ENCODE measurements around the gene FAM13A. TPM values are rescaled to one million over a fixed set of nuclear protein-coding genes. Genes with fewer than 3 reads are reported as not detected.

The FAM13A gene
- total and polyA plus RNA-seq, 2 of the 4 experiments (the other 2 are of a cell fraction), result 13.1 to 22.0 TPM

DNA sequence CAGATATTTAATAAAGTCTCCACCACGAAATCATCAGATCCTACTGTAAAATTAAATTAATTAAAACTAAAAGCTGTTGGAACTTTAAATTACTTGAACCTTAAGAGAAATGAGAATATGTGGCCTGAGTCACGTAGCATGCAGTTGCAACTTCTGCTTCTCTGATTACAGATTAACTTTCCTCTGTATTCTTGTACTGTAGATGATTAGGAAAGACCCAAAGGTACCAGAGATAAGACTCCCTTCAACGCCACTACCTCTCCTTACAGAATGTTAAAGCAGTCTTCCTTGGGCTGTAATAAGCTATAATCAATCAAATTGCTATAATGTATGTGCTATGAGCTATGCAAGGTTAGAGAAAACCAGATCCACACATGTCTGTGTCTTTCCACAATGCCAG lies 47.9 kb downstream of the FAM13A start:
- no CpG with 5 or more reads among the region's 3 CpGs for WGBS, 2 experiments (ENCODE audit: extremely low coverage in 2 of 2, insufficient read length in 1 of 2)
- TF ChIP-seq MAZ (IDR thresholded peaks at IDR 0.05; ENCODE audit: borderline replicate concordance, low read depth, low read length), result no peak
- TF ChIP-seq POLR2A (IDR thresholded peaks at IDR 0.05; ENCODE audit: low read depth, low read length), result no peak
- no peak for TF ChIP-seq BHLHE40 (IDR thresholded peaks at IDR 0.05; ENCODE audit: low read depth, low read length)
- TF ChIP-seq CHD1 (IDR thresholded peaks at IDR 0.05; ENCODE audit: low read depth, low read length), result no peak
- TF ChIP-seq MAFK (IDR thresholded peaks at IDR 0.05; ENCODE audit: low read depth, low read length), result no peak
- TF ChIP-seq, protein P1, sequence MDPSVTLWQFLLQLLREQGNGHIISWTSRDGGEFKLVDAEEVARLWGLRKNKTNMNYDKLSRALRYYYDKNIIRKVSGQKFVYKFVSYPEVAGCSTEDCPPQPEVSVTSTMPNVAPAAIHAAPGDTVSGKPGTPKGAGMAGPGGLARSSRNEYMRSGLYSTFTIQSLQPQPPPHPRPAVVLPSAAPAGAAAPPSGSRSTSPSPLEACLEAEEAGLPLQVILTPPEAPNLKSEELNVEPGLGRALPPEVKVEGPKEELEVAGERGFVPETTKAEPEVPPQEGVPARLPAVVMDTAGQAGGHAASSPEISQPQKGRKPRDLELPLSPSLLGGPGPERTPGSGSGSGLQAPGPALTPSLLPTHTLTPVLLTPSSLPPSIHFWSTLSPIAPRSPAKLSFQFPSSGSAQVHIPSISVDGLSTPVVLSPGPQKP (IDR thresholded peaks at IDR 0.05; ENCODE audit: borderline replicate concordance, low read depth, low read length), result no peak
- no peak for TF ChIP-seq RAD21 (IDR thresholded peaks at IDR 0.05; ENCODE audit: low read length)
- no peak for TF ChIP-seq RCOR1 (IDR thresholded peaks at IDR 0.05; ENCODE audit: insufficient replicate concordance, low read length)
- TF ChIP-seq SMC3 (IDR thresholded peaks at IDR 0.05; ENCODE audit: low read depth, low read length), result no peak
- no peak for TF ChIP-seq FOS (IDR thresholded peaks at IDR 0.05; ENCODE audit: low read depth, low read length)
- no peak for TF ChIP-seq RFX5 (IDR thresholded peaks at IDR 0.05; ENCODE audit: low read depth, low read length)
- TF ChIP-seq, protein P2, sequence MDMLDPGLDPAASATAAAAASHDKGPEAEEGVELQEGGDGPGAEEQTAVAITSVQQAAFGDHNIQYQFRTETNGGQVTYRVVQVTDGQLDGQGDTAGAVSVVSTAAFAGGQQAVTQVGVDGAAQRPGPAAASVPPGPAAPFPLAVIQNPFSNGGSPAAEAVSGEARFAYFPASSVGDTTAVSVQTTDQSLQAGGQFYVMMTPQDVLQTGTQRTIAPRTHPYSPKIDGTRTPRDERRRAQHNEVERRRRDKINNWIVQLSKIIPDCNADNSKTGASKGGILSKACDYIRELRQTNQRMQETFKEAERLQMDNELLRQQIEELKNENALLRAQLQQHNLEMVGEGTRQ (IDR thresholded peaks at IDR 0.05; ENCODE audit: low read depth, low read length), result no peak
- TF ChIP-seq MXI1 (IDR thresholded peaks at IDR 0.05; ENCODE audit: borderline replicate concordance, low read depth, low read length), result no peak
- TF ChIP-seq CEBPB (IDR thresholded peaks at IDR 0.05; ENCODE audit: low read depth, low read length), result no peak
- TF ChIP-seq, protein P3, sequence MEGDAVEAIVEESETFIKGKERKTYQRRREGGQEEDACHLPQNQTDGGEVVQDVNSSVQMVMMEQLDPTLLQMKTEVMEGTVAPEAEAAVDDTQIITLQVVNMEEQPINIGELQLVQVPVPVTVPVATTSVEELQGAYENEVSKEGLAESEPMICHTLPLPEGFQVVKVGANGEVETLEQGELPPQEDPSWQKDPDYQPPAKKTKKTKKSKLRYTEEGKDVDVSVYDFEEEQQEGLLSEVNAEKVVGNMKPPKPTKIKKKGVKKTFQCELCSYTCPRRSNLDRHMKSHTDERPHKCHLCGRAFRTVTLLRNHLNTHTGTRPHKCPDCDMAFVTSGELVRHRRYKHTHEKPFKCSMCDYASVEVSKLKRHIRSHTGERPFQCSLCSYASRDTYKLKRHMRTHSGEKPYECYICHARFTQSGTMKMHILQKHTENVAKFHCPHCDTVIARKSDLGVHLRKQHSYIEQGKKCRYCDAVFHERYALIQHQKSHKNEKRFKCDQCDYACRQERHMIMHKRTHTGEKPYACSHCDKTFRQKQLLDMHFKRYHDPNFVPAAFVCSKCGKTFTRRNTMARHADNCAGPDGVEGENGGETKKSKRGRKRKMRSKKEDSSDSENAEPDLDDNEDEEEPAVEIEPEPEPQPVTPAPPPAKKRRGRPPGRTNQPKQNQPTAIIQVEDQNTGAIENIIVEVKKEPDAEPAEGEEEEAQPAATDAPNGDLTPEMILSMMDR (conservative IDR thresholded peaks at IDR 0.05; ENCODE audit: low read depth, low read length), result no peak
- no peak for TF ChIP-seq NFE2L2 (IDR thresholded peaks at IDR 0.05; ENCODE audit: low read depth, low read length)
- no peak overlapping the region for H3K4me2 ChIP-seq (ENCODE audit: low read depth, low read length)
- H2BK120ac ChIP-seq (ENCODE audit: low read depth, low read length), result no peak overlapping the region
- no peak overlapping the region for H4K5ac ChIP-seq (ENCODE audit: low read depth, low read length)
- H3K4me3 ChIP-seq (ENCODE audit: insufficient read depth, low read depth, low read length), result no peak overlapping the region
- H3K23ac ChIP-seq (ENCODE audit: low read depth, low read length), result no peak overlapping the region
- H4K8ac ChIP-seq (ENCODE audit: low read depth in 2 of 2, low read length in 2 of 2), result no peak overlapping the region
- ATAC-seq (ENCODE audit: low read depth) (no peak), DNase-seq (no peak)
- H4K91ac ChIP-seq (ENCODE audit: insufficient read depth, low read depth, low read length), result no peak overlapping the region
- H3K9ac ChIP-seq (ENCODE audit: low read depth, low read length), result no peak overlapping the region
- H3K36me3 ChIP-seq (ENCODE audit: control insufficient read depth, insufficient read depth, low read length), result peaks cover 11% of the 10 kb centered on the region; the same call in 1 of the 2 replicates
- H3K9me1 ChIP-seq (ENCODE audit: insufficient read depth, low read length), result no peaks in the 10 kb centered on the region
- ChIA-PET CTCF (no interaction called here), POLR2A (ENCODE audit: unreplicated experiment) (no interaction called here)
- in situ Hi-C loops (cut with MboI; ENCODE audit: low sequenced_read_pairs) (no loop called here), dilution Hi-C loops (cut with HindIII; ENCODE audit: low sequenced_read_pairs, unreplicated experiment) (no loop called here), intact Hi-C loops (cut with micrococcal nuclease) (no loop called here)
- no peak overlapping the region for H3K27ac ChIP-seq (ENCODE audit: insufficient read depth, low read length)
- H3K9me3 ChIP-seq (ENCODE audit: control insufficient read depth, insufficient read depth, low read length), result no peaks in the 10 kb centered on the region
- no peaks in the 10 kb centered on the region for H4K20me1 ChIP-seq (ENCODE audit: insufficient read depth, low read length)
- H2BK20ac ChIP-seq (ENCODE audit: low read depth, low read length), result no peak overlapping the region
- no peaks in the 10 kb centered on the region for H3K4me1 ChIP-seq (ENCODE audit: control insufficient read depth, insufficient read depth, low read length)
- no peak overlapping the region for H2AK9ac ChIP-seq (replicated peaks; ENCODE audit: low read depth, low read length, poor library complexity)
- no peak overlapping the region for H2BK5ac ChIP-seq (ENCODE audit: low read depth, low read length, poor library complexity, severe bottlenecking)
- H2AFZ ChIP-seq (replicated peaks; ENCODE audit: low read length, poor library complexity), result no peak overlapping the region
- no peak overlapping the region for H3K18ac ChIP-seq (ENCODE audit: low read depth, low read length)
- no peak overlapping the region for H3K4ac ChIP-seq (ENCODE audit: low read depth, low read length)
- H3K27me3 ChIP-seq (ENCODE audit: control insufficient read depth, insufficient read depth, low read length), result no peaks in the 10 kb centered on the region
- H2AK5ac ChIP-seq (ENCODE audit: low read depth, low read length), result no peak overlapping the region
- no peak overlapping the region for H2BK15ac ChIP-seq (ENCODE audit: low read depth, low read length)
- no peaks in the 10 kb centered on the region for H3K79me1 ChIP-seq (ENCODE audit: low read depth in 1 of 2, low read length in 2 of 2)
- no peak overlapping the region for H3K14ac ChIP-seq (replicated peaks; ENCODE audit: low read depth, low read length)
- no TSS peak for BruUV-seq (replicated peaks)
- H3K56ac ChIP-seq (ENCODE audit: extremely low read depth, insufficient read depth, low read length), result no peak overlapping the region

Data from IMR-90 (cell line).